Upper lobe of left lung (tissue), 4 donors: ENCODE measurements around the gene PTPRN2.

Experiments used
- CTCF ChIP-seq, 6 experiments: fragments of 450-650 bp in 4 of 6; fragments of 200-600 bp in 2 of 6; sonication (generic) in 2 of 6; IDR thresholded peaks; one replicate each; pipeline ENCODE4 v1.5.1; 2016 to 2019; ENCODE audit warnings: antibody characterized with exemption in 6 of 6
- EP300 ChIP-seq, 4 donors: sonication (generic); formaldehyde crosslinking; IDR thresholded peaks; one replicate each; pipeline ENCODE4 v1.5.1; 2017; ENCODE audit warnings: antibody characterized with exemption in 4 of 4, control low read depth in 2 of 4
- POLR2A ChIP-seq, 4 donors: fragments of 450-650 bp; IDR thresholded peaks; one replicate each; pipeline ENCODE4 v1.5.1; 2016 to 2017; ENCODE audit warnings: antibody characterized with exemption in 4 of 4, mild to moderate bottlenecking in 2 of 4
- POLR2AphosphoS5 ChIP-seq, 2 donors: sonication (generic); formaldehyde crosslinking; IDR thresholded peaks; one replicate each; pipeline ENCODE4 v1.5.1; 2017; ENCODE audit warnings: antibody characterized with exemption in 2 of 2

- TF ChIP-seq CTCF (IDR thresholded peaks at IDR 0.05) (no peak), POLR2A (IDR thresholded peaks at IDR 0.05) (no peak), POLR2AphosphoS5 (IDR thresholded peaks at IDR 0.05) (no peak), EP300 (IDR thresholded peaks at IDR 0.05) (no peak)
Observed at GRCh38 chr7:158472596-158472995, 115.0 kb downstream of the PTPRN2 start.
